GM23248 (cell line): Measurements from ENCODE around the gene MAP4K2. TPM values are rescaled to one million over a fixed set of nuclear protein-coding genes. Genes with fewer than 3 reads are reported as not detected.

ENCODE experiments used
- DNase-seq: peaks from one replicate; pipeline ENCODE4 v3.0.0-alpha.2; 2015
- H2AFZ ChIP-seq: fragments of 200-600 bp; sonication (generic); 2 replicates; pipeline ENCODE4 v1.6.1; 2016; ENCODE audit warnings: antibody characterized with exemption
- H3F3A ChIP-seq: fragments of 200-600 bp; sonication (generic); 2 replicates; pipeline ENCODE4 v1.6.1; 2016; ENCODE audit warnings: mild to moderate bottlenecking, antibody characterized with exemption, mixed run types; ENCODE audit not compliant: insufficient read depth
- H3K27ac ChIP-seq: fragments of 200-600 bp; sonication (generic); 2 replicates; pipeline ENCODE4 v1.5.1; 2016; ENCODE audit warnings: mild to moderate bottlenecking
- H3K27me3 ChIP-seq: fragments of 200-600 bp; sonication (generic); replicated peaks from 2 replicates; pipeline ENCODE4 v1.6.1; 2016; ENCODE audit warnings: mild to moderate bottlenecking; ENCODE audit not compliant: insufficient read depth
- H3K36me3 ChIP-seq: fragments of 200-600 bp; sonication (generic); 2 replicates; pipeline ENCODE4 v1.6.1; 2016; ENCODE audit warnings: low read depth, mild to moderate bottlenecking
- H3K4me1 ChIP-seq: fragments of 200-600 bp; sonication (generic); 2 replicates; pipeline ENCODE4 v1.6.1; 2016; ENCODE audit warnings: mild to moderate bottlenecking; ENCODE audit not compliant: insufficient read depth
- H3K4me2 ChIP-seq: fragments of 200-600 bp; sonication (generic); one replicate; pipeline ENCODE4 v1.6.1; 2016; ENCODE audit warnings: mild to moderate bottlenecking; ENCODE audit not compliant: unreplicated experiment
- H3K4me3 ChIP-seq: fragments of 200-600 bp; sonication (generic); 2 replicates; pipeline ENCODE4 v1.5.1; 2016; ENCODE audit warnings: mild to moderate bottlenecking
- H3K79me2 ChIP-seq: fragments of 200-600 bp; sonication (generic); 2 replicates; pipeline ENCODE4 v1.6.1; 2016; ENCODE audit warnings: mild to moderate bottlenecking; ENCODE audit not compliant: insufficient read depth
- H3K9ac ChIP-seq: fragments of 200-600 bp; sonication (generic); 2 replicates; pipeline ENCODE4 v1.6.1; 2016; ENCODE audit warnings: mild to moderate bottlenecking
- H3K9me2 ChIP-seq: fragments of 200-600 bp; sonication (generic); 2 replicates; pipeline ENCODE4 v1.6.1; 2016; ENCODE audit warnings: mixed run types, mild to moderate bottlenecking, moderate library complexity; ENCODE audit not compliant: insufficient read depth
- H3K9me3 ChIP-seq: fragments of 200-600 bp; sonication (generic); one replicate; pipeline ENCODE4 v1.6.1; 2017; ENCODE audit warnings: low read depth
- H4K20me1 ChIP-seq: fragments of 200-600 bp; sonication (generic); 2 replicates; pipeline ENCODE4 v1.6.0; 2016; ENCODE audit not compliant: insufficient read depth
- EZH2 ChIP-seq: fragments of 200-600 bp; sonication (generic); IDR thresholded peaks from 2 replicates; pipeline ENCODE4 v1.6.1; 2018; ENCODE audit warnings: antibody characterized with exemption, mild to moderate bottlenecking; ENCODE audit not compliant: insufficient read depth, poor library complexity, severe bottlenecking
- EZH2phosphoT487 ChIP-seq: fragments of 200-600 bp; sonication (generic); IDR thresholded peaks from 2 replicates; pipeline ENCODE4 v1.6.1; 2018; ENCODE audit warnings: antibody characterized with exemption, moderate library complexity, mild to moderate bottlenecking, low read depth; ENCODE audit not compliant: insufficient read depth
- WGBS, 2 experiments: methylation state at CpG; one replicate each; pipeline ENCODE4 v1.1.6; 2015 to 2017; ENCODE audit warnings: low lambda C conversion rate in 2 of 2, low coverage in 1 of 2; ENCODE audit errors: missing lambda C conversion rate in 2 of 2; 5-methylcytosine and 5-hydroxymethylcytosine counted together
- in situ Hi-C: fragments of 300-500 bp; cut with MboI; formaldehyde crosslinking; loops from 2 replicates; pipeline ENCODE4 v1.15.0; 2020
- polyA plus RNA-seq: library from polyadenylated mRNA; unstranded; fragments of >200 nt; fragmentation: Nextera tagmentation; extraction: Ambion mirVana; gene quantifications from 2 replicates; pipeline ENCODE4 v1.2.1, GENCODE V29; 2016
- total RNA-seq: library from RNA; depleted of rRNA; stranded (reverse); fragments of >200 nt; shearing (Covaris generic); gene quantifications from 2 replicates; pipeline ENCODE4 v1.2.3, GENCODE V29; 2014

The MAP4K2 gene
- total and polyA plus RNA-seq, 2 experiments from 2014 or later, result 6.2 to 18.2 TPM

GRCh38 chr11:64842366-64842759, 39.3 kb upstream of the MAP4K2 start:
- H3K9me2 ChIP-seq, result no peaks in the 10 kb centered on the region
- no peak overlapping the region for H3K4me3 ChIP-seq
- H3K36me3 ChIP-seq, result no peaks in the 10 kb centered on the region
- H3K4me2 ChIP-seq, result no peak overlapping the region
- no peaks in the 10 kb centered on the region for H3K4me1 ChIP-seq
- no peaks in the 10 kb centered on the region for H3K79me2 ChIP-seq
- no peak for DNase-seq
- H3K27ac ChIP-seq, result no peak overlapping the region
- WGBS, 2 experiments, result 70 to 73% methylated on average over 6 of the region's 6 CpGs
- H3F3A ChIP-seq, result peaks cover 7% of the 10 kb centered on the region; the same call in 1 of the 2 replicates
- no peak overlapping the region for H3K9ac ChIP-seq
- no peaks in the 10 kb centered on the region for H3K9me3 ChIP-seq
- H2AFZ ChIP-seq, result no peak overlapping the region
- TF ChIP-seq EZH2phosphoT487, result no peak
- no peak for TF ChIP-seq EZH2
- no peaks in the 10 kb centered on the region for H4K20me1 ChIP-seq
- no peaks in the 10 kb centered on the region for H3K27me3 ChIP-seq
- in situ Hi-C loops, result no loop called here

- H3K9me3 ChIP-seq, result no peaks in the 10 kb centered on the region
- in situ Hi-C loops, result no loop called here
- no peak overlapping the region for H3K4me3 ChIP-seq
- peaks cover 7% of the 10 kb centered on the region; the same call in 1 of the 2 replicates for H3F3A ChIP-seq
- no peak overlapping the region for H3K4me2 ChIP-seq
- H4K20me1 ChIP-seq, result no peaks in the 10 kb centered on the region
- TF ChIP-seq EZH2phosphoT487 (no peak), EZH2 (no peak)
- DNase-seq, result no peak
- no peaks in the 10 kb centered on the region for H3K9me2 ChIP-seq
- no peak overlapping the region for H3K27ac ChIP-seq
- H3K36me3 ChIP-seq, result no peaks in the 10 kb centered on the region
- WGBS, 2 experiments, result 80 to 87% methylated on average over 15 of the region's 15 CpGs
- no peak overlapping the region for H3K9ac ChIP-seq
- no peaks in the 10 kb centered on the region for H3K27me3 ChIP-seq
- no peaks in the 10 kb centered on the region for H3K4me1 ChIP-seq
- H2AFZ ChIP-seq, result no peak overlapping the region
- no peaks in the 10 kb centered on the region for H3K79me2 ChIP-seq
Observed at GRCh38 chr11:64841592-64842365, 38.8 kb upstream of the MAP4K2 start.

GRCh38 chr11:64839887-64840782, 37.1 kb upstream of the MAP4K2 start:
- no peaks in the 10 kb centered on the region for H3K79me2 ChIP-seq
- 79 to 80% methylated on average over 20 to 24 of the region's 24 CpGs for WGBS, 2 experiments
- no peak overlapping the region for H3K4me3 ChIP-seq
- TF ChIP-seq EZH2phosphoT487 (no peak), EZH2 (no peak)
- H4K20me1 ChIP-seq, result no peaks in the 10 kb centered on the region
- H3F3A ChIP-seq, result no peaks in the 10 kb centered on the region
- H3K27ac ChIP-seq, result no peak overlapping the region
- H3K9ac ChIP-seq, result no peak overlapping the region
- no peaks in the 10 kb centered on the region for H3K36me3 ChIP-seq
- H3K27me3 ChIP-seq, result no peaks in the 10 kb centered on the region
- H2AFZ ChIP-seq, result no peak overlapping the region
- no peak for DNase-seq
- H3K4me2 ChIP-seq, result no peak overlapping the region
- H3K9me2 ChIP-seq, result no peaks in the 10 kb centered on the region
- H3K4me1 ChIP-seq, result no peaks in the 10 kb centered on the region
- no peaks in the 10 kb centered on the region for H3K9me3 ChIP-seq
- in situ Hi-C loops, result no loop called here

- Histone ChIP-seq H3K79me2 (no peaks in the 10 kb centered on the region), H3F3A (no peaks in the 10 kb centered on the region), H3K9me2 (no peaks in the 10 kb centered on the region), H3K9ac (no peak overlapping the region), H3K4me1 (no peaks in the 10 kb centered on the region), H3K36me3 (no peaks in the 10 kb centered on the region), H3K4me3 (no peak overlapping the region), H3K4me2 (no peak overlapping the region), H3K9me3 (no peaks in the 10 kb centered on the region), H3K27ac (no peak overlapping the region), H4K20me1 (no peaks in the 10 kb centered on the region), H3K27me3 (no peaks in the 10 kb centered on the region), H2AFZ (no peak overlapping the region)
- in situ Hi-C loops, result no loop called here
- no peak for DNase-seq
- TF ChIP-seq EZH2 (no peak), EZH2phosphoT487 (no peak)
- WGBS, 2 experiments, result 67 to 71% methylated on average over 12 to 13 of the region's 13 CpGs
Observed at GRCh38 chr11:64839335-64839734, 36.3 kb upstream of the MAP4K2 start.
